Gastroesophageal sphincter (tissue), 4 donors: Measurements from ENCODE around the gene KRTAP10-3. TPM values are rescaled to one million over a fixed set of nuclear protein-coding genes. Genes with fewer than 3 reads are reported as not detected.

Experiments used
- ATAC-seq: fragments of 150-250 bp; one replicate; pipeline ENCODE4 v1.9.1; 2016; ENCODE audit warnings: mild to moderate bottlenecking, moderate library complexity
- H3K27ac ChIP-seq, 4 donors: fragments of 200-600 bp; sonication (generic) in 3 of 4; 1 replicate in 3 of 4; 2 replicates in 1 of 4; pipeline ENCODE4 v1.5.1; 2016 to 2019
- H3K27me3 ChIP-seq: fragments of 200-600 bp; sonication (generic); one replicate; pipeline ENCODE4 v1.5.1; 2019
- H3K36me3 ChIP-seq, 2 donors: fragments of 200-600 bp; sonication (generic); one replicate each; pipeline ENCODE4 v1.5.1; 2019; ENCODE audit warnings: control low read depth in 1 of 2
- H3K4me1 ChIP-seq, 3 donors: fragments of 200-600 bp; sonication (generic); 1 replicate in 2 of 3; 2 replicates in 1 of 3; pipeline ENCODE4 v1.5.1; 2016 to 2019; ENCODE audit warnings: control low read depth in 2 of 3
- H3K4me3 ChIP-seq, 2 donors: fragments of 200-600 bp; sonication (generic); one replicate each; pipeline ENCODE4 v1.5.1; 2019; ENCODE audit warnings: mild to moderate bottlenecking in 1 of 2, moderate library complexity in 1 of 2
- H3K9me3 ChIP-seq, 3 donors: fragments of 200-600 bp; sonication (generic); one replicate each; pipeline ENCODE4 v1.5.1; 2017 to 2019; ENCODE audit warnings: control low read depth in 2 of 3
- CTCF ChIP-seq, 4 experiments: fragments of 200-600 bp in 2 of 4; fragments of 450-650 bp in 2 of 4; sonication (generic) in 1 of 4; IDR thresholded peaks; one replicate each; pipeline ENCODE4 v1.5.1; 2017 to 2019; ENCODE audit warnings: antibody characterized with exemption in 4 of 4, mild to moderate bottlenecking in 2 of 4, moderate library complexity in 2 of 4
- EP300 ChIP-seq: sonication (generic); formaldehyde crosslinking; IDR thresholded peaks from one replicate; pipeline ENCODE4 v1.6.1; 2017; ENCODE audit warnings: antibody characterized with exemption, mild to moderate bottlenecking
- POLR2A ChIP-seq, 2 donors: fragments of 450-650 bp; IDR thresholded peaks; one replicate each; pipeline ENCODE4 v1.6.1; 2017; ENCODE audit warnings: antibody characterized with exemption in 2 of 2, mild to moderate bottlenecking in 2 of 2, moderate library complexity in 1 of 2
- POLR2AphosphoS5 ChIP-seq: sonication (generic); formaldehyde crosslinking; IDR thresholded peaks from one replicate; pipeline ENCODE4 v1.6.1; 2017; ENCODE audit warnings: antibody characterized with exemption
- WGBS, 2 donors: methylation state at CpG; one replicate each; pipeline ENCODE4 v1.1.5; 2018; ENCODE audit warnings: low coverage in 1 of 2; 5-methylcytosine and 5-hydroxymethylcytosine counted together
- total RNA-seq, 4 donors: library from RNA; depleted of rRNA; stranded (reverse); fragments of >200 nt; gene quantifications; one replicate each; pipeline ENCODE4 v1.1.0, GENCODE V29; 2016

KRTAP10-3 gene
- total RNA-seq, 4 donors from 2014 or later: not detected

GRCh38 chr21:44517175-44517899 lies 41.3 kb downstream of the KRTAP10-3 start:
- H3K4me3 ChIP-seq: no peak overlapping the region
- no peaks in the 10 kb centered on the region for H3K4me1 ChIP-seq
- no peaks in the 10 kb centered on the region for H3K9me3 ChIP-seq
- H3K27me3 ChIP-seq: peaks cover 24% of the 10 kb centered on the region
- ATAC-seq: no peak
- 76 to 98% methylated on average over 4 to 6 of the region's 15 CpGs for WGBS, 2 donors
- TF ChIP-seq CTCF (IDR thresholded peaks at IDR 0.05) (no peak), POLR2A (IDR thresholded peaks at IDR 0.05) (no peak), EP300 (no peak), POLR2AphosphoS5 (no peak)
- H3K27ac ChIP-seq: no peak overlapping the region
- H3K36me3 ChIP-seq: no peaks in the 10 kb centered on the region

GRCh38 chr21:44516828-44517174 lies 41.8 kb downstream of the KRTAP10-3 start:
- no peaks in the 10 kb centered on the region for H3K9me3 ChIP-seq
- H3K27me3 ChIP-seq: peaks cover 24% of the 10 kb centered on the region
- H3K4me3 ChIP-seq: no peak overlapping the region
- H3K27ac ChIP-seq: no peak overlapping the region
- no peaks in the 10 kb centered on the region for H3K4me1 ChIP-seq
- H3K36me3 ChIP-seq: no peaks in the 10 kb centered on the region
- TF ChIP-seq POLR2AphosphoS5 (no peak), POLR2A (IDR thresholded peaks at IDR 0.05) (no peak), CTCF (IDR thresholded peaks at IDR 0.05) (no peak), EP300 (no peak)
- WGBS, 2 donors: 73 to 85% methylated on average over 7 to 10 of the region's 10 CpGs
- no peak for ATAC-seq

GRCh38 chr21:44516342-44516741 lies 42.3 kb downstream of the KRTAP10-3 start:
- H3K4me3 ChIP-seq: no peak overlapping the region
- H3K4me1 ChIP-seq: no peaks in the 10 kb centered on the region
- TF ChIP-seq EP300 (no peak), POLR2A (IDR thresholded peaks at IDR 0.05) (no peak), CTCF (IDR thresholded peaks at IDR 0.05) (no peak), POLR2AphosphoS5 (no peak)
- no peak for ATAC-seq
- WGBS, 2 donors: 50 to 100% methylated on average over 1 to 2 of the region's 13 CpGs
- H3K27me3 ChIP-seq: peaks cover 25% of the 10 kb centered on the region
- H3K36me3 ChIP-seq: no peaks in the 10 kb centered on the region
- H3K9me3 ChIP-seq: no peaks in the 10 kb centered on the region
- no peak overlapping the region for H3K27ac ChIP-seq

- no peak for ATAC-seq
- 69 to 75% methylated on average over 7 to 8 of the region's 32 CpGs for WGBS, 2 donors
- H3K4me3 ChIP-seq: no peak overlapping the region
- peaks cover 0 to 3% (median 2%) of the 10 kb centered on the region in 3 donors for H3K4me1 ChIP-seq
- TF ChIP-seq EP300: no peak
- no peak for TF ChIP-seq POLR2A (IDR thresholded peaks at IDR 0.05)
- no peak for TF ChIP-seq CTCF (IDR thresholded peaks at IDR 0.05)
- no peak for TF ChIP-seq POLR2AphosphoS5
- no peak overlapping the region for H3K27ac ChIP-seq
- no peaks in the 10 kb centered on the region for H3K9me3 ChIP-seq
- peaks cover 27% of the 10 kb centered on the region for H3K27me3 ChIP-seq
- no peaks in the 10 kb centered on the region for H3K36me3 ChIP-seq
These were observed 43.0 kb downstream of the KRTAP10-3 start for GRCh38 chr21:44515359-44516165.
